ENCODE measurements around the gene GNG11.

GNG11 gene

GRCh38 chr7:93883917-93884345, 37.6 kb upstream of the GNG11 start:
- TF ChIP-seq CTCF (IDR thresholded peaks at IDR 0.05): no peak
- H3K27ac ChIP-seq: no peak overlapping the region
- no peak for DNase-seq (ENCODE audit: low spot score)
- no peak overlapping the region for H3K4me3 ChIP-seq

- H3K27ac ChIP-seq: no peak overlapping the region
- no peak overlapping the region for H3K4me3 ChIP-seq
- TF ChIP-seq CTCF (IDR thresholded peaks at IDR 0.05): no peak
- DNase-seq (ENCODE audit: low spot score): no peak
These were observed 37.0 kb upstream of the GNG11 start for GRCh38 chr7:93884541-93884940.

- no peak overlapping the region for H3K27ac ChIP-seq
- no peak overlapping the region for H3K4me3 ChIP-seq
- no peak for TF ChIP-seq CTCF (IDR thresholded peaks at IDR 0.05)
- DNase-seq (ENCODE audit: low spot score): no peak
These were observed 32.3 kb upstream of the GNG11 start for GRCh38 chr7:93889261-93889660.

- no peak for TF ChIP-seq CTCF (IDR thresholded peaks at IDR 0.05)
- H3K27ac ChIP-seq: peak overlapping the region in 1 of 2 donors; percentile 40
- peak overlapping the region; percentile 76 for H3K4me3 ChIP-seq
- DNase-seq (ENCODE audit: low spot score): no peak
These were observed 31.5 kb upstream of the GNG11 start for GRCh38 chr7:93890041-93890463.

GRCh38 chr7:93890464-93891068, 31.0 kb upstream of the GNG11 start, which contains the start of gene TFPI2:
TSS of gene TFPI2 (minus strand) at chr7:93890753. CDS start at chr7:93890678, 75 bp downstream.
- DNase-seq (ENCODE audit: low spot score): no peak
- peak within 1 kb of the TSS in 1 of 2 donors; percentile 40 for H3K27ac ChIP-seq
- TF ChIP-seq CTCF (IDR thresholded peaks at IDR 0.05): no peak
- H3K4me3 ChIP-seq: peak within 1 kb of the TSS; percentile 76

GRCh38 chr7:93894426-93894825, 27.1 kb upstream of the GNG11 start:
- no peak overlapping the region for H3K4me3 ChIP-seq
- no peak overlapping the region for H3K27ac ChIP-seq
- TF ChIP-seq CTCF (IDR thresholded peaks at IDR 0.05): no peak
- no peak for DNase-seq (ENCODE audit: low spot score)

- Histone ChIP-seq H3K27ac (no peak overlapping the region), H3K4me3 (no peak overlapping the region)
- no peak for TF ChIP-seq CTCF (IDR thresholded peaks at IDR 0.05)
- no peak for DNase-seq (ENCODE audit: low spot score)
These were observed 26.4 kb upstream of the GNG11 start for GRCh38 chr7:93894966-93895640.
